BLaER1 treated with 17β-estradiol and CSF1 and Interleukin-3, amounts not matched to agents 10 nM and 100 nM (cell line): ENCODE results near the gene GSK3A.
A peak's percentile ranks its signal among the peaks of the same experiment; 100 is the strongest.

Source experiments
- H3K27ac ChIP-seq, 11 experiments: shearing (Covaris generic); formaldehyde crosslinking; 2 replicates each; pipeline ENCODE4 v1.8.1; 2022
- H3K27me3 ChIP-seq, 11 experiments: shearing (Covaris generic); formaldehyde crosslinking; 2 replicates each; pipeline ENCODE4 v1.8.1; 2022
- H3K36me3 ChIP-seq, 11 experiments: shearing (Covaris generic); formaldehyde crosslinking; 2 replicates each; pipeline ENCODE4 v1.8.1; 2022
- H3K4me1 ChIP-seq, 10 experiments: shearing (Covaris generic); formaldehyde crosslinking; 2 replicates each; pipeline ENCODE4 v1.8.1; 2022
- H3K4me2 ChIP-seq, 11 experiments: shearing (Covaris generic); formaldehyde crosslinking; 2 replicates each; pipeline ENCODE4 v1.8.1; 2022
- H3K4me3 ChIP-seq, 10 experiments: shearing (Covaris generic); formaldehyde crosslinking; 2 replicates each; pipeline ENCODE4 v1.8.1; 2022
- H3K9ac ChIP-seq, 11 experiments: shearing (Covaris generic); formaldehyde crosslinking; 2 replicates each; pipeline ENCODE4 v1.8.1; 2022
- H3K9me3 ChIP-seq, 11 experiments: shearing (Covaris generic); formaldehyde crosslinking; replicated peaks in 1 of 11; 2 replicates each; pipeline ENCODE4 v1.8.1; 2022
- H4K20me1 ChIP-seq, 11 experiments: shearing (Covaris generic); formaldehyde crosslinking; 2 replicates each; pipeline ENCODE4 v1.8.1; 2022
- Cebpa-rat ChIP-seq, 11 experiments: shearing (Covaris generic); IDR thresholded peaks; 2 replicates each; pipeline ENCODE4 v1.8.1; 2022

GSK3A gene

DNA sequence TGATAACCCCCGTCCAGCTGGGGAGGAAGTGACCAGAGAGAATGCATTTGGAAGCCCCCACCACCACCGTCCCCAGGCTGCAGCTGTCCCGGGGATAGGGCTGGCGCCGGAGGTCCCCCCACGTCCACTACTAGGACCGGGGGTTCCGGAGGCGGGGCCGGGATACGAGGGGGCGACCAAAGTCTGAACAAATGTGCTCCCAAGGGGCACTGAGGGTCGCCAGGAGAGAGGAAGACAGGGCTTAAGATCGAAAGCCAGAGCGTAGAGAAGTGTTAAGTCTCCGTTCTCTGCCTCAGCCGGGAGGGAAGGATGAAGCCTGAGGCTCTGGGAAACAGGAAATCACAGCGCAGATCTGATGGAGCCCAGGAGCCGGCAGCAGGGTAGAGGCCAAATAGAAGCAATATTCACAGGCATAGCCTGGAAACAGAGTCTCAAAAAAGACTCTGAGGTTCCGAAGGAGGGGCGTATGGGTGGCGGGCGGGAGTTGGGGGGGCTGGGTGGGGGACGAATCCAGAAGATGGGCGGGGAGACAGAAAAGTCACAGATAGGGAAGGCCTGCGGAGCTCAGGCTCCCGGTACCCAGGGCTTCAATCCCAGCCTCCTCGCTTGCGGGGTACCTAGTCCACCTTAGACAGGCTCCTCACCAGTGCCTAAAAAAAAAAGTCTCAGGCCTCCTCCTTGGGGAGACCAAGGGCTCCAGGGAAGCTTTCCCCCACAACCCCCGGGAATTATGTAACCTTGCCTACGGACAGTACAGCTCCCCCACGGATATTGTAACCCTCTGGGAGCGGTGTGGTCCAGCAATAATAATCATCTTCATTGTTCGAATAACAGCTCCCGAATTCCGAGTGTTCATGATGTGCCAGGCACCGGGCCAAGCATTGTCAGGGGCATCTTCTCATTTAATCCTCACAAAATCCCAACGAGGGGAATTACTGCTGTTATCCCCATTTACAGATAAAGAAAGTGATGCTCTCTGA, 13.7 kb upstream of the GSK3A start:
- H3K9me3 ChIP-seq: no peaks in the 10 kb centered on the region
- H3K27me3 ChIP-seq: no peaks in the 10 kb centered on the region
- peak overlapping the region; percentile 27 to 93 (median 69); a peak in 20 of 22 replicates for H3K27ac ChIP-seq
- H3K4me3 ChIP-seq: peak overlapping the region; percentile 88 to 100 (median 99)
- H4K20me1 ChIP-seq: peaks cover under 1 to 26% (median 19%) of the 10 kb centered on the region in 11 experiments; a peak in 17 of 22 replicates
- peak overlapping the region; percentile 69 to 96 (median 79) for H3K9ac ChIP-seq
- no peak for TF ChIP-seq Cebpa-rat (IDR thresholded peaks at IDR 0.05)
- H3K4me1 ChIP-seq: peaks cover 15 to 41% (median 30%) of the 10 kb centered on the region in 10 experiments
- H3K4me2 ChIP-seq: peak overlapping the region; percentile 87 to 99 (median 97)
- no peaks in the 10 kb centered on the region for H3K36me3 ChIP-seq

GRCh38 chr19:42254850-42255765, 12.7 kb upstream of the GSK3A start, which contains the start of gene ERF:
Gene ERF, minus strand, starts transcription at chr19:42255128. Its CDS starts 129 bp downstream, at chr19:42254999.
- no peak for TF ChIP-seq Cebpa-rat (IDR thresholded peaks at IDR 0.05)

GRCh38 chr19:42254089-42254849, 11.9 kb upstream of the GSK3A start:
- Histone ChIP-seq H3K9me3 (no peaks in the 10 kb centered on the region), H3K9ac (peak overlapping the region; percentile 89 to 98 (median 96)), H3K4me3 (peak overlapping the region; percentile 88 to 100 (median 99)), H3K4me1 (peaks cover 33 to 53% (median 48%) of the 10 kb centered on the region in 10 experiments), H4K20me1 (peaks cover 18 to 44% (median 36%) of the 10 kb centered on the region in 11 experiments; a peak in 21 of 22 replicates), H3K27me3 (no peaks in the 10 kb centered on the region), H3K36me3 (peaks cover 12 to 18% (median 15%) of the 10 kb centered on the region in 11 experiments; a peak in 21 of 22 replicates), H3K4me2 (peak overlapping the region; percentile 56 to 85 (median 75)), H3K27ac (peak overlapping the region; percentile 89 to 97 (median 94))
- TF ChIP-seq Cebpa-rat (IDR thresholded peaks at IDR 0.05): no peak

More at GRCh38 chr19:42254850-42255765, 12.7 kb upstream of the GSK3A start, which contains the start of gene ERF:
- Histone ChIP-seq H3K4me2 (peak within 1 kb of the TSS; percentile 87 to 99 (median 97)), H3K27ac (peak within 1 kb of the TSS; percentile 89 to 97 (median 94)), H3K9ac (peak within 1 kb of the TSS; percentile 89 to 98 (median 96)), H3K27me3 (no peaks in the 10 kb centered on the region), H3K4me1 (peaks cover 24 to 50% (median 40%) of the 10 kb centered on the region in 10 experiments), H3K4me3 (peak within 1 kb of the TSS; percentile 88 to 100 (median 99)), H3K9me3 (no peaks in the 10 kb centered on the region), H4K20me1 (peaks cover 10 to 36% (median 28%) of the 10 kb centered on the region in 11 experiments; a peak in 21 of 22 replicates), H3K36me3 (peaks cover 4 to 9% (median 7%) of the 10 kb centered on the region in 11 experiments; a peak in 19 of 22 replicates)

DNA sequence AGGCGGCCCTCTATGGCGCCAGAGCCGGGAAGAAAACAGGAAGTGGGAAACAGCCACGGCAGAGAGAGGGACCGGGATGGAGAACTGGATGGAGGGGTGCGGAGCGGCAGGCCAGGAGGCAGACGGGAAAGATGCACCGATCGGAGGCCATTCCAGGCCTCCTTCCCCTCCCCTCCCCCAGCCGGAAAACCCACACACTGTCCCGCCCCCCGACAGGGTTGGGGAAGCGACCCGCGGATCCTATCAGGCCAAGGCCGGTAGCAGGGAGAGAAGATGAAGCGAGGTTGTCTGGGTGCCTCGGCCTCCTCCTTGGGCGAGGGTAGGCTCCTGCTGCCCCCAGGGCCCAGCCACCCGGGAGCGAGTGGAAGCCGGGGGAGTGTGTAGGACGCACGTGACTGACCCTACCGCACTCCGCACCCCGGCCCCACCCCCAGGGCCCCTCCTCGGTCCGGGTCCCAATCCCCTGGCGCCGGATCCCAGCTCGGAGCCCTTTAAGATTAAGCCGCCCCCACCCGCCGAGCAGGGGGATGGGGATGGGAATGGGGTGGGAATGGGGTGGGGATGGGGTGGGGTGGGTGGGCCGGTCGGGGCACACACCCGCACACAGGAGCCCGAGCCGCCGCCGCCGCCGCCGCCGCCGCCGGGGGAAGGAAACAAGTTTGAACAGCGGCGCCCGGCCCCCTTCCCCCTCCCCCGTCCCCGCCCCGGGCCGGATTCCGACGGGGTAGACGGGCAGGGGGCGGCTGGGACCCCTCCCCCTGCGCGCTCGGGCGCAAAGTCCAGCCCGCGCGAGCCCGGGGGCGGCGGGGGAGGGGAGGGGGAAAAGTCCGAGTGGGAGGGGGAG, 11.1 kb upstream of the GSK3A start:
- peak overlapping the region; percentile 88 to 100 (median 99) for H3K4me3 ChIP-seq
- H3K9ac ChIP-seq: peak overlapping the region; percentile 89 to 98 (median 96)
- H4K20me1 ChIP-seq: peaks cover 26 to 52% (median 39%) of the 10 kb centered on the region in 11 experiments; a peak in 21 of 22 replicates
- peak overlapping the region; percentile 95 to 100 (median 100) for H3K4me2 ChIP-seq
- H3K4me1 ChIP-seq: peaks cover 41 to 56% (median 51%) of the 10 kb centered on the region in 10 experiments
- no peaks in the 10 kb centered on the region for H3K9me3 ChIP-seq
- no peaks in the 10 kb centered on the region for H3K27me3 ChIP-seq
- no peak for TF ChIP-seq Cebpa-rat (IDR thresholded peaks at IDR 0.05)
- peak overlapping the region; percentile 89 to 97 (median 94); a peak in 21 of 22 replicates for H3K27ac ChIP-seq
- H3K36me3 ChIP-seq: peaks cover 20 to 26% (median 23%) of the 10 kb centered on the region in 11 experiments; a peak in 21 of 22 replicates

DNA sequence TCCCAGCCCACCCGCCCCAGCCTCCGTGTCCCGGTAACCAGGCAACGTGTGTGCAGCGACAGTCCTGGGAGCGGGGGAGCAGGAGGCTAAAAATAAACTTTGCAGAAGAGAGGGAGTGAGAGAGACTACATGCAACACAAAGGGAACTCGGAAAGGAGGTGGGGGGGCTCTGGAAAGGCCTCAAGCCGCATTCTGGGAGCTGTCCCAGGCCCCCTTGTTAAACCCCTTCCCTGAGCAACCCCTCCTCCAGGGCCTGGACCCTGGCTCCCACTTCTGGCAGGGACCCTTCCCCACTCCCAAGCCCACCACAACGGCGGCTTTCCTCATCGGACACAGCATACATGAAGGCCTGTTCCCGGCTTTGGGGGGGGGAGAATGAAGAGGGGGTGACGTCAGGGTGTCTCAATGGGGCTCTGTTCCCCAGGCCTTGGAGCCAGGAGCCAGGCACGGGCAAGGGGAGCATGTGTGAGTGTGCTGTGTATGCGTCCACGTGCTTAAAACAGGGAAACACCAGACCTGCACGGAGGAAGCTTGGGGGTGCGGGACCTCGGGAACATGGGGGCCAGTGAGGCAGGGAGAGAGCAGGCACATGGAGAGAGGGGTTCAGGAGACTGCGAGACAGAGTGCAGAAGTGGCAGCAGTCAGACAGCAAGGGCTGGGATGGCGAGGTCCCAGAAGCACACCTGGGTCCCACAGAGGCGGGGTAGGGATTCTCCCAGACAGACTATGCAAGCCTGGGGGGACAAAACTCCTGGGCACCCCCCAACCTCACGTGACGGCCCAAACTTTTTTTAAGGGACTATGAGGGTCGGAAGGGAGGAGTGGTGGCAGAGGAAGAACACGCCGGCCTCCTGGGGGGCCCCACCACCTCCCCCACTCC, 10.2 kb upstream of the GSK3A start:
- no peaks in the 10 kb centered on the region for H3K27me3 ChIP-seq
- peak overlapping the region; percentile 95 to 100 (median 100) for H3K4me2 ChIP-seq
- peak overlapping the region; percentile 70 to 99 (median 98) for H3K4me3 ChIP-seq
- peak overlapping the region; percentile 79 to 96 (median 84) for H3K9ac ChIP-seq
- H4K20me1 ChIP-seq: peaks cover 29 to 55% (median 47%) of the 10 kb centered on the region in 11 experiments; a peak in 21 of 22 replicates
- H3K9me3 ChIP-seq: no peaks in the 10 kb centered on the region
- no peak for TF ChIP-seq Cebpa-rat (IDR thresholded peaks at IDR 0.05)
- peak overlapping the region; percentile 36 to 97 (median 85); a peak in 21 of 22 replicates for H3K27ac ChIP-seq
- peaks cover 22 to 29% (median 26%) of the 10 kb centered on the region in 11 experiments; a peak in 21 of 22 replicates for H3K36me3 ChIP-seq
- H3K4me1 ChIP-seq: peaks cover 43 to 59% (median 51%) of the 10 kb centered on the region in 10 experiments

DNA sequence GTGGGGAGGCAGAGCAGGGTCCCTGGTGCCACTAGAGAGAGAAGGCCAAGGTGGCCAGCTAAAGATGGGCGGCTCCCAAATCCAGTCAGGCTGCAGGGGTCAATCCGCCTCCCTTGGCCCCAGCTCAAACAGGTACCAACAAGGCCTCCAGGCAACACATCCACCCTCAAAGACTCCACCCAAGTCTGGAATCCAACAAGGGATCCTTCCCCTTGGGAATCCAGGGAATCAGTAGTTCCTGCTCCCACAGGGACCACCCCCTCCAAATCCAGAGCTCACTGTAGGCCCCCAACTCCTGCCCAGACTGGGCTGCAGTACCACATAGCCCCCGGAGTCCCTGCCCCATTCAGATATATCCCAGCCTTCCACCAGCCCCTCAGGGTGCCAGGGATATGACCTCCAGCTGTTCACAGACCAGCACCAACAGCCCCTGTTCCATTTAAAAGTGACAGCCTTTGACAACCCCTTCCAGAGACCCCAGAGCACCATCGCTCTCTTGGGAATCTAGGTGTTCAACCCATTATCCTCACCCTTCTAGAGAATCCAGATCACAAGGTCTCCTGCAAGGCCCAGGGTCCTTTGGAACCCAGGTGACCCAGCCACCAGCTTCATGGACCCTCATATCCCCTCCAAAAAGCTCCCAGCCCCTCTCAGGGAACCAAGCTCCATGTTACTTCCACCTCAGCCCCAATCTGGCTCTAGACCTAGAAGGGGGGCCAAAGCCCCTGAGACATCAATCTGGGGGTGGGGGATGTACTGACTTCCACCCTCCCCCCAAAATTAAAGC, 9.4 kb upstream of the GSK3A start:
- Histone ChIP-seq H3K9me3 (no peaks in the 10 kb centered on the region), H3K4me2 (peak overlapping the region; percentile 95 to 100 (median 100)), H3K9ac (peak overlapping the region; percentile 45 to 96 (median 68); a peak in 21 of 22 replicates), H3K27me3 (no peaks in the 10 kb centered on the region), H3K36me3 (peaks cover 22 to 33% (median 29%) of the 10 kb centered on the region in 11 experiments; a peak in 21 of 22 replicates), H3K27ac (peak overlapping the region in 10 of 11 experiments; percentile 25 to 89 (median 52); a peak in 17 of 22 replicates), H4K20me1 (peaks cover 33 to 61% (median 48%) of the 10 kb centered on the region in 11 experiments; a peak in 21 of 22 replicates), H3K4me3 (peak overlapping the region; percentile 4 to 99 (median 98); a peak in 17 of 20 replicates), H3K4me1 (peaks cover 49 to 62% (median 53%) of the 10 kb centered on the region in 10 experiments)
- no peak for TF ChIP-seq Cebpa-rat (IDR thresholded peaks at IDR 0.05)
